NOMO-1 treated with dmso at 0.1 percent for 144 hours (cell line): ENCODE measurements around the gene NAGS.
"Not testable (repeated sequence)": the region's sequence is repeated elsewhere in the genome, so short reads cannot be mapped to it uniquely, and the experiment has no call there.

Experiments
- DNase-seq: peaks from one replicate; lab custom pipeline; 2025; ENCODE audit not compliant: unreplicated experiment; lab: John Stamatoyannopoulos, UW

Gene NAGS

GRCh38 chr17:43983515-43984411 is 20.7 kb upstream of the NAGS start:
- DNase-seq, result no peak

GRCh38 chr17:43984521-43984920 is 19.9 kb upstream of the NAGS start:
- no peak for DNase-seq

- DNase-seq, result no peak
Measured at GRCh38 chr17:43986225-43986981, 18.0 kb upstream of the NAGS start.

GRCh38 chr17:43987131-43988021 is 17.0 kb upstream of the NAGS start:
- no peak for DNase-seq

GRCh38 chr17:43988301-43988700 is 16.1 kb upstream of the NAGS start:
- DNase-seq, result no peak

GRCh38 chr17:43992641-43993040 is 11.8 kb upstream of the NAGS start:
- no peak for DNase-seq

GRCh38 chr17:43994272-43995149 is 9.9 kb upstream of the NAGS start:
- no peak for DNase-seq

DNA sequence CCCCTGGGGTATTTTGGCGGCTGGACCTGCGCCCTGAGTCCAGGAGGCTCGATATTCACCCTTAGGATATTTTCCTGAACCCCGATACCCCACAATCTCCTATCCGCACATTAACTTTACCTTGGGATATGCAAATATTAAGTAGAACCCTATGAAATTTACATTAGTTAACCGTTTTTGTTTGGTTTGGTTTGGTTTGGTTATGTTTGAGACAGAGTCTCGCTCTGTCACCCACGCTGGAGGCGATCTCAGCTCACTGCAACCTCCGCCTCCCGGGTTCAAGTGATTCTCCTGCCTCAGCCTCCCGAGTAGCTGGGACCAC is 9.3 kb upstream of the NAGS start:
- no peak for DNase-seq

GRCh38 chr17:43997180-43997579 is 7.2 kb upstream of the NAGS start:
- not testable (repeated sequence) for DNase-seq

- DNase-seq, result peak; percentile 15
Measured at GRCh38 chr17:43998552-43998951, 5.9 kb upstream of the NAGS start.

- no peak for DNase-seq
Measured at GRCh38 chr17:43999024-43999423, 5.4 kb upstream of the NAGS start.

- no peak for DNase-seq
Measured at GRCh38 chr17:44000141-44000860, 4.1 kb upstream of the NAGS start.

DNA sequence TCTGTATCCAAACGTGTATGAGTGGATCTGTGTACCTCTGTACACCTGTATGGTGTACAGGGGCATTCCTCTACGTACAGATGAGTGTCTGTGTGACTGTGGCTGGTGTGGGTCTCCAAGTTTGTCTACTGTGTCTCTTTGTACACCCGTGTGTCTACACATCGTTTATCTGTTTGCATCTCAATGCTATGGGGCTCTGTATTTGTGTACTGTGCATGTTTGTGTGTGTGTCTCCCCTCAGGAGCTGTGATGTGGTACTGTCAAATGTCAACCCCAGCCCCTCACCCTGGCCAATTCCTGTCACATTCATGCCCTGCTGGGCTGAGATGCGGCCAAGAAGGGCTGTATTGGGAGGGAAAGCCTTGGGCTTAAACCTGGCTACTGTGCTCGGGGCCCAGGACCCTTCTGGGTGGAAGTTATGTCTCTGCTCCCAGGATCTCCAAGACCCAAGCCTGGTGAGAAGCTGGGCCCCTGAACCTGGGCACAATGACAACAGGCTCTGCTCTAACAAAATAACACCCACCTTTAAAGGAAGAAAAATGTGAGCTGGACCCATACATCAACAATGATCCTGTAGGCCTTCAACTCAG is 3.5 kb upstream of the NAGS start:
- DNase-seq, result no peak

DNA sequence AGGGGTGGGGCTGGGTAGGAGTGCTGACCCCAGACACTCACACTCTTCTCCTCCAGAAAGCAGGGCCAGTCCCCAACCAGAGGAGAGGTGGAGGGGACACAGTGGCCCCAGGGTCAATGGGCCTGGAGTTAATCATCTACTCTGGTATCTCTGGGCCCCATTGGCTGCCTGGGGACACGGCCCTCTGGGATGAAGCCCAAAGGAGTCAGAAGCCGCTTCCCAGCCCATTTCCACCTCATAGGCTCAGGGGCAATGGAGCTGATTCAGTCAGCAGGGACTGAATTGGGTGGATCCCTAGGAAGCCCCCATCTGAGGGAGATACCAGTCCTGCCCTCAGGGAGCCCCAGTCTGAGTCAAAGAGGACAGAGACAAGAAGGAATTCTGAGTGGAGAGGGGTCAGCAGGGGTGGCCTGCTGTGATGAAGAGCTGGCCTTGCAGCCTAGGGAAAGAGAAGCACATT is 2.9 kb upstream of the NAGS start:
- DNase-seq, result no peak

DNA sequence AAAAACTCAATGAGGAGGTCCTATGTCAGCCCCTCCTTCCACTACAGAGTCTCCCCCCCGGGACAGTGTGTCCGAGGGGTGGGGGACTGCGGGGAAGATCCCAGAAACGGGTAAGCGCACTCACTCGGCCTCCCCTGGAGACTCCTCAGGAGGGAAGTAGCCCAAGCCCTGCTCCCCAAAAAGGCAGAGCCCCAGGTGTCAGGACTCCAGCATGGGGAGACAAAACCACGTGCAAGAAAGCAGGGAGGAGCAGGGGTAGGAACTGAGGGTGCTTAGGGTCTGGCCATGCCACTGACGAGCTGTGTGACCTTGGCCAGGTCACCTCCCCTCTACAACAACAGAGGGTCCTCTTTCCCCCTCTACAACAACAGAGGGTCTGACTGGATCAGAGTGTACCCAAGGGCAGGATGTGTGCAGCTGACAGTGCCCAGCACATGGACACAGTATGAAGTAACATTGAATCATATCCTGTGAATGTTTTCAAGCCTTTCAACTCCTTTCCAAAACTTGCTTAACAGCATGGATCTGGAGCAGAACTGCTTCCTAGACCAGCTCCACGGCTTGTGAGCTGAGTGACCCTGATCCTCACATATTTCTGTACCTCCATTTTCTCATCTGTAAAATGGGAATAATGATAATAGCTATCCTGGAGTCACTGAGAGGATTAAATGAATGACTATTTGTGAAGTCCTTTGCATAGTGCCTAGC is 2.1 kb upstream of the NAGS start:
- DNase-seq, result no peak

- DNase-seq, result no peak
Measured at GRCh38 chr17:44004761-44005526, 522 bp downstream of the NAGS start.

DNA sequence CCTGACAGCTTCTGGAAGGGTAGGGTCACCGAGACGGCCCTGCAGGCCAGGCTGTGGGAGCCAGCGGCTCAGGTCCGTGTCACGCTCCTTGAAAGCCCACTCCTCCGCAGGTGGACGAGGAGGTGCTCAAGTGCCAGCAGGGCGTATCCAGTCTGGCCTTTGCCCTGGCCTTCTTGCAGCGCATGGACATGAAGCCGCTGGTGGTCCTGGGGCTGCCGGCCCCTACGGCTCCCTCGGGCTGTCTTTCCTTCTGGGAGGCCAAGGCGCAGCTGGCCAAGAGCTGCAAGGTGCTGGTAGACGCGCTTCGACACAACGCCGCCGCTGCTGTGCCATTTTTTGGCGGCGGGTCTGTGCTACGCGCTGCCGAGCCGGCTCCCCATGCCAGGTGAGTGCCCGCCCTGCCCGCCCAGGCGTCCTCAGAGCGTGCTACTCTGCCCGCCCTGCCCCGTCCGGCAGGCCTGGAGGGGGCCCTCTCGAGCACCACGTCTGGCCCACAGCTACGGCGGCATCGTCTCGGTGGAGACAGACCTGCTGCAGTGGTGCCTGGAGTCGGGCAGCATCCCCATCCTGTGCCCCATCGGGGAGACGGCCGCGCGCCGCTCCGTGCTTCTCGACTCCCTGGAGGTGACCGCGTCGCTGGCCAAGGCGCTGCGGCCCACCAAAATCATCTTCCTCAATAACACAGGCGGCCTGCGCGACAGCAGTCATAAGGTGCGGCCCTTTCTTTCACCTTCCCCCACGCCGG is 1.3 kb downstream of the NAGS start:
- DNase-seq, result no peak
